ENCODE measurements around the gene FBXO9.

- TF ChIP-seq CTCF (IDR thresholded peaks at IDR 0.05; ENCODE audit: low read depth, low read length), result no peak
- no peak for TF ChIP-seq EZH2phosphoT487 (IDR thresholded peaks at IDR 0.05; ENCODE audit: low read depth)
These were observed 50.5 kb downstream of the FBXO9 start for GRCh38 chr6:53115741-53116140.
